COLO668 (cell line): ENCODE measurements around the gene MAGI1.

ENCODE experiments used
- DNase-seq: peaks from one replicate; lab custom pipeline; 2025; ENCODE audit not compliant: unreplicated experiment; lab: John Stamatoyannopoulos, UW

The MAGI1 gene

DNA sequence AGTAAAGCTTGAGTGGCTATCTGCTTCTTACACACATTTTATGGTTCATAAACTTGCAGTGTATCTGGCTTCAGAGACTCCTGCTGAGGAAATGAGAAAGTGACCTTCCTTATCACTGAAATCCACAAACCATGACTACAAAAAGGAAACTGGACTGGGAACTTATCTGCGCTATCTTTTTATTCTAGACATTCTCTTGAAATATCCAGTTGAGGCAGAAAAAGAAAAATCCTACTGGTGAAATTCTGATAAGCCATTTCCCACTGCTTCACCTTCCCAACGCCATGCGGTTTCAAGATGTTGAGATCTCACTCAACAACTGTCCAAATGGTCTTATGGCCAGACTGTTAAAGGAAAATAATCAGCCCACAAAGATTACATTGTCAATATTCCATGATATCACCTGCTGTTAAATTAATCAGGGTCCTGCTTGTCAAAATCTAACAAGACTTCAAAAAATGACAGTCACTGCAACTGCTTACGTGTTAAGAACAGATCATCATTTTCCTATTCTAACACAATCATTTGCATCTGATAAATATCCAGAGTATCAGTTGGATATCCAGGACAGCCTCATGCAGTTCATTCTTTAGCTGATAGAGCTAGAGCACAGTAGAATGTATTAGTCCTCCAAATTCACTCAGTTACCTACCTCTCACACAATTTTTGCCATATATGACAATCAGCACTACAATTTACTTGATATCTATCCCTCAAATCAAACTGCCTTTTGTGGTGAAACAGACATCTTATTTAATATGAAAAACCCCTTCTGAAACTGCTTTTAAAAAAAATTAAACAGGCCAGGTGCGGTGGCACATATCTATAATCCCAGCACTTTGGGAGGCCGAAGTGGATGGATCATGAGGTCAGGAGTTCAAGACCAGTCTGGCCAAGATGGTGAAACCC, 538.1 kb downstream of the MAGI1 start:
- no peak for DNase-seq

DNA sequence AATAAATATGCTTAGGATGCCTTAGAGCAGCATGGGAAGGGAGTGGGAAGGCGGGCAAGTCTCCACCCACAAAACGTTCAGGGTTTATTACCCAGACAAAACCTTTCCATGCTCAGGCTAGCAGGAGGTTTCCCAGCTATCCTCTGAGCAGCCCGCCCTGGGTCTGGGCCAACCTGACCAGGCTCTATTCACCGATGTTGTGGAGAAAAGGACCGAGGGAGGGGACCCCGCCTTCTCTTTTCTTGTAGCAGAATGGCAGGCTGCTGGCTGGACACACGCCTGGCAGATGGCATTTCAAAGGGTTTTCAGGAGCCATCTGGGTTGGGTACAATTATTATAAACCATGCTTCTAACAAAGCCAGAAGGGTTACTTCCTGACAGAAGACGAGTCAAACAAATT, 540.9 kb downstream of the MAGI1 start:
- no peak for DNase-seq

DNA sequence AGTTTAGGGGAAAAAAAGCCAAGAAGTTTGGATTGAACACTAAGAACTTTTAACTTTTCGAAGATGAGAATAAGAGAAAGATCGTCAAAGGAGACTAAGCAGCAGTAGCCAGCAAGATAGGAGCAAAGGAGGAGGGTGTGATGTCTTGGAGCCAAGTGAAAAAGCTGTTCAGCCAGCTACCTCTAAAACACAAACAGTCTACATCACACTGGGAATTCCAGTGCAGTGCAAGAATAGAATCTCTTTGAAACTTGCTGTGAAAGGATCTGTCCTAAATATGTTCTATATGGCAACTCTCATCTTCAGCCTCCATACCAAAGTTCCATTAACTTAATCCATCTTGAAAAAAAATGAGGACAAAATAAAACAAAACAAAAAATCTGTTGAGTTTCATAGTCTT, 541.5 kb downstream of the MAGI1 start:
- no peak for DNase-seq

DNA sequence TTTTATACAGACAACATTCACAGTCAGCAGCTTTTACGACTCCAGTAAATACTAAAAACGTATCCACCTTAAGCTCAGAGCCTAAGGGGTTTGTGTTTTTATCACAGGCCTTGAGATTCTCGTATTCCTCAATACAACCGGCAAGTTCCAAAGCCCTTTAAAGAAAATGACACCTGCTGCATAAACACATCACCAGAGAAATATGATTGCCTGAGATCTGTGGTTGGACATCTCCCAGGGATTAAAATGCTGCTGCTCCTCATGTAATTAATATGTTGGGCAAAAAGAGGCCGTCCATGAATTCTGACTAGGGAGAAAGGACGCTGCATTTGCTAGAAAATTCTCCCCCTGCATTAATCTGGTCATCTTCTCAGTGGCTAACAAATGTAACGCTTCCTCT, 544.8 kb downstream of the MAGI1 start:
- no peak for DNase-seq

DNA sequence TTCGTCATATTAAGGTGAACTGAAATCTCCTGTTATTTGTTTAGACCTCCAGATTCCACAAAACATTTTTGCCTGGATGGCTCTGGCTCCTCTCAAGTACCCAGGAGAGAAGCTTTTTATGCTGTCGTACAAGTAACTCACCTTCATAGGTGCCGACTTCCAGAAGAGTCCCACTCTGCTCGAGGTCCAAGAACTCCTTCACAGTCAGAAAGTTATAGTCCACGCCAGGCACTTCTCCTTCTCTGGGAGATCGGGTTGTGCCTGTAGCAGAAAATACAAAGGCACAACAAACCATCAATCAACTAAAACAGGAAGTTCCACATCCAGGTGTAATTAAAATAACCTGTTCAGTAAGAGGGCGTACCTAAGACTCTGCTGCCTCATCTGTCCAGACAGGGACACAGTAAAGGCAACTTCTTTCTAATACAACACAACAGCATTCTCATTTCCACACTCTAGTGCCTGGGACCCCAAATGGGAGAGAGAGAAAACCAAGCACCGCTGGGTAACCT, 545.3 kb downstream of the MAGI1 start:
- no peak for DNase-seq

DNA sequence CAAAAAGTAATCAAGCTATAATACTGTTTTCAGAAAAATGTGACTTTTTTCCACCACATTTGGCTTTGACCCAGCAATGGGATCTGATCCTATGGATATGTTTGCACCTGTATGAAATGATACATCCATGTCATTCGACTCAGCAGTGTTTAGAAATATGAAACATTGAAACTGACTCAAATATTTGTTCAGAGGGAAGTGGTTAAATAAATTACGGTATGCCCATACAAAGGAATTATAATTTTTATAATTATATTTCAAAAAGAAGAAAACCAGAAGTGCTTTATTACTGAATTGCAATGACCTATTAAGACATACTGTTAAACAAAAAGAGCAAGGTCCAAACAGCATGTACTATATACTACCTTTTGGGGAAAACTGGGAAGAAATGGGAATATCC, 546.5 kb downstream of the MAGI1 start:
- no peak for DNase-seq

DNA sequence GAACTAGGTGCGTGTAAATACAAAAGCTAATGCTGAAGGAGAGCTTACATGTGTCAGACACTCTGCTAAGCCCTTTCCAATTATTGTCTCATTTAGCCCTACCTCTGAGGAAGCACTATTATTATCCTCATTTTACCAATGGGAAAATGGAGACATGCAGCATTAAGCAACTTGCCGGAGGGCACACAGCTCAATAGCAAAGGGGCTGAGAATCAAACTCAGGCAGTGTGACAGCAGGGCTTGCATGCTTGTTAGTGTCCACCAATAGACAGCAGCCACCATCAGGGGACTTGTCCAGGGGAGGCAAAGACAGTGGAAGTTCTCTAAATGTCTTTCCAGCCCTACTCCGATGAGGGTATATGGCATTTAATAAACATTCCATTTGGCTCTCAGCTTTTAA, 548.6 kb downstream of the MAGI1 start:
- no peak for DNase-seq

DNA sequence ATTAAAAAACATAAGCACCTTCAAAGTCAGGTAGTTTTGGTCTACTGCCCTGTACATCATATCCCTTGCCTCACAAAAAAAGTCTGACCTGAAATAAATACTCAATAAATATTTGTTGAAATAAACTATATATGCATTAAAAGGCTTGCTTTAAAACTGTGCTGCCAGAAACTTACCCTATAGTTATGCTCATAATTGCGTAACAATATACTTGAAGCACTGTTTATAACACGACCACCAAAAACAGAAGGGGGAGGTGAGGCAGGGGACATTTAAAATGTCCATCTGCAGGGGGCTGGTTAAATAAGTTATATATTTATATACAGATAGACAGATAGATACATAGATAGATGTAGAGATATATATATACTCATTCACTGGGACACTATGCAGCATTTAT, 549.5 kb downstream of the MAGI1 start:
- DNase-seq = no peak

DNA sequence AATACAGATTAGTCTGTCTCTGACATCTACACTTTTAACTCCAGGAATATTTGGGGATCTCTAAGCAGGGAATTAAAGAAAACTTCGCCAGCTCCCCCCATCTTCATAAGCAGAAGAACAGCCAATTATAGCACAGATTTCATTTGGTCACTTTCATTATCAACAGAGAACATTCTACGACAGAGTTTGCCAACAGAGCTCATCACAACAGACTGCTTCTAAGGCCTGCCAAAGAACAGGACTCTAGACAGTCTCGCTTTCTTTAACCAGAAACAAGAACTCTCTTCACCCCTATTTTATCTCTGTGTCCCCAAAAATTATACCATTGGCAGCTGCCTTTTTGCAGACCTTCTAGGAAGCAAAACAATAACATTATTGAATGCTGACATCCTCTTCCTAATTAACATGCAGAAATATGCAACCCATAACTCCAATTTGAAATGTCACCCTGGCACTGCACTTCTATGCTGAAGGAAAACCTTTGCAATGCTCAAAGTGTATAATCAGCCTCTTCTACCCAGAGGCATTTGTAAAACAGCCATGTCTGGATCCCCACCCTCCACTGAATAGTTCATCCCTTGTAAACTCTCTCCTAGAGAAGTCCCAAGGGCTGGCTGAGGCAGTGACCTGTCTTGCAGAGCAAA, 552.8 kb downstream of the MAGI1 start:
- DNase-seq = no peak

DNA sequence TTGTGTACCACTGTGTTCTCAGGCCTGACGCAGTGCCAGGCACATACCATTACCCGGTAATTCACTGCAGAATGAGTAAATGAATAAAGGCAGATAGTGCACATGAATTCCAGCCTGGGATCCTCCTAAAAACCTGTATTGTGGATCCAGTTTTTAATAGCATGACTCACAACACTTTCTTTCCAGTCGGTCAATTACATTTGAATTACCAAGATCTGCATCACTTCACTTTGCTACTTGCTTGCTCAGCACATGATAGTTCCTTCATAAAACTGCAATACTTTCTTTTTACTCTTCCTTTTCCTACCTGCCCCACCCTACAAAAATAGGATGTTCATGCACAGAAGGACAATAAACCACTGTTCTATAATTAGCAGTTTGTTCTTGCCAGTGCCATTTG, 553.8 kb downstream of the MAGI1 start:
- DNase-seq = no peak

DNA sequence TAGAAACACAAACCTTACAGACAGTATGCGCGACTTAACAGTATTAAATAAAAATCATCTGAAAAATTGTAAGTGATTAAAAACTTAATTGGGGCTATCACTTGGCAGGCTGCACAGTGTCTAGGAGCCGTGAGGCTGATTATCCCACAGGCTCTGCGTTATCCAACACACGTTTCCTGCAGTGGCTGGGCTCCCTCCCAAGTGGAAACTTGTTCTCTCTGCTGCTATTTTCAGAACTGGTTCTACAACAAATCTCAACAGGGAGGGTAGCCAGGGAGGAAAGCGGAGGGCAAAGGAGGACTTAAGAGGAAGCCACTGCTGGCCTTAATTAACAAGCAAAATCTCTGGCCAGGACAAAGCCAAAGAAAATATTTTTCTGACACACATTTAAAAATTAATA, 555.2 kb downstream of the MAGI1 start:
- no peak for DNase-seq

DNA sequence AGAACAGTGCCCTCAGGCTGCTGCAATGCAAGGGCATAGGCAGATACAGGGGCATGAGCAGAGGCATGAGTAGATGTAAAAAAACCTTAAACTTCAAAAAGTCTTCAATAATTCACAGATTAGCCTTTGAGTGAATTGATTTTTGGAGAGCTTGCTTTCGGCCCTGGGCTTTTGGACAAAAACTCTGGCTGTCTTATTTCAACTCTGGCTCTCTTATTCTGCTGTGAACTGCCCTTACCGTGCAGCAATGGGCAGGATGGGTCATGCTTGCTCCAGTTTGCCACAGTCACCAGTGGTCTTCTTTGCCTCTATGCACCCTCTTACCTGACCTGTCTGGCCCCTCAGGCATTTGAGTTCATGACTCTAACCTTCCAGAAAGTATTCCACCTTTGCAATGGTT, 555.7 kb downstream of the MAGI1 start:
- no peak for DNase-seq

DNA sequence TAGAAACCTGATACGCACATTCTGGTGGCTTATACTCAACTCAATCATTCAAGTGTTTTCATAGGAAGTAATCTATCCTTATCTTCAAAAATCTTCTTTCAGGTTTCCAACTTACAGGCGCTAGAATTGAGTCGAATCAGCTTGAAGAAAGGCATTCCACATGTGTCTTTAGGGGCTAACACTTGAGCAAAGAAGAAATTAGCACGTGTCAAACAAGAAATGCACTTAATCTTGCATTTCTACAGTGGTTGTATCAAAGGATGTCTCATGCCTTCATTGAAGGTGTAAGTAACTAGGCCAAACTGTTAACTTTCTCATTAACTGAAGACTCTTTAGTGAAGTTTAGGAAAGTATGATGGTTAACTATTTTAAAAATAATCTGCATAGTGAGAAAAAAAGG, 557.6 kb downstream of the MAGI1 start:
- no peak for DNase-seq

DNA sequence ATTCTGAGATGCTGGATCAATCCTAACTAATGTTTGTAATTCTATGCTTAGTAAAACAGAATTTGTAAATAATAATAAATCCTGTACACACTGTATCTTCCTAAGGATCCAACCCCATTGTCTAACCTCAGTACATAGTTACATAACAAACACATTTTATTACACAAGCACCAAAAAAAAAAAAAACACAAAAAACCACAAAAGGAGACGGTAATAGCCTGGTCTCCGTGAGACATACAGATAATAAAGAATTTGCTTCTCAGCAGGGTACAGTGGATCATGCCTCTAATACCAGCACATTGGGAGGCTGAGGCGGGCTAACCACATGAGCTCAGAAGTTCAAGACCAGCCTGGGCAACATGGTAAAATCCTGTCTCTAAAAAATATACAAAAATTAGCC, 558.7 kb downstream of the MAGI1 start:
- DNase-seq = no peak

DNA sequence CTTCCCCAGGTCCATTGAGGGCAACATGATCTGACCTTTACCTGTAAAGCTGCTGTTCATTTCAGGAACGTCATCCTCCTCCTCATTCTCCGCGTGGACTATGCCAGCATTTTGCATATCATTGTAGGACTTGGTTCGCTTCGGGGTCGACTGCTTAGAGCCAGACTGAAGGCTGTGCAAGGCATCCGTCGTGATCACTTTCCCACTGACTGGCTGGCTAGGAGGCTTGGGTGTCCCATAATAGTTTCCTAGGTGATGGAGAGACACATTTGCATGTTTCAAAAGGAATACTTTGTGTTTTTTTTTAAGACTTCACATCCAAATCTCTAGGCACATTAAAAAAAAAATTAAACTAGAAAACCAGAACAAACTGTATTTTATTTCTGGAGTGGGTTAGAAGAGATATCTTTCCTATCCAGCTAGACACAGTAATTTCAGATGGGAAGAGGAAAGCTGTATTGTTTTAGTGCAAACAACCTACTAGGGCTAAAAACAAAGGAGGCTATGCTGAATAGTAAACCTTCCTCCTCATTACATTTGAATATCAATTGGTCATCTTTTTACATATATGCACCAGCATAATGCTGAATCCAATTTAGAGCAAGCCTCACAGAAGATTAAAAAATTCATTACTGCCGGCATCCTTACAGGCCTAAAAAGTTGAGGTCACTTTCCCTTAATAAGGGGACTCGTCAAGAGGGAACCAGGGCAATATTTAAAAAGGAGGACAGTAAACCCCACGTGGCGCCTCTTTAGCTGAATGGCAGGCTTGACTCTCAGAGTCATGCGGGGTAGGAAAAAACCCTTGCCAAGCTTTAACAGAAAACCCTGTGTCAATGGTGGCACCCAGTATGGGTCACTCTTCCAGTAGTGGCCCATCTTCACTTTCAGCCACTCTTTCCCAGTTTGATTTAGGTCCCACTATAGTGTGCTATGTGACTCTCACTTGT, 559.9 kb downstream of the MAGI1 start:
- DNase-seq = no peak

DNA sequence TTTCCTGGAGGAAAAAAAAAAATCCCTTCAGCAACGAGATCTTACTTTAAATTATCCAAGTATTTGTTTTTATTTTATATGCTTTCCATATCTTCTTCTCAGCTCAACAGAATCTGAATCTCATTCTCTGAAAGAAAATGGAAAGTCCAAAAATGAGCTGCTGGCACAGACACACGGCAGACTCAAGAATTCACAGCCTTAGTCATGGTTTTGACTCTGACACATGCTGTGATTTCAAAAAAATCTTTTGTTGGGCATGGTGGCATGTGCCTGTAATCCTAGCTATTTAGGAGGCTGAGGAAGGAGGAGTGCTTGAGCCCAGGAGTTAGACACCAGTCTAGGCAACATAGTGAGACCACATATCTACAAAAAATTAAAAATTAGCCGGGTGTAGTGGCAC, 565.0 kb downstream of the MAGI1 start:
- DNase-seq = no peak

DNA sequence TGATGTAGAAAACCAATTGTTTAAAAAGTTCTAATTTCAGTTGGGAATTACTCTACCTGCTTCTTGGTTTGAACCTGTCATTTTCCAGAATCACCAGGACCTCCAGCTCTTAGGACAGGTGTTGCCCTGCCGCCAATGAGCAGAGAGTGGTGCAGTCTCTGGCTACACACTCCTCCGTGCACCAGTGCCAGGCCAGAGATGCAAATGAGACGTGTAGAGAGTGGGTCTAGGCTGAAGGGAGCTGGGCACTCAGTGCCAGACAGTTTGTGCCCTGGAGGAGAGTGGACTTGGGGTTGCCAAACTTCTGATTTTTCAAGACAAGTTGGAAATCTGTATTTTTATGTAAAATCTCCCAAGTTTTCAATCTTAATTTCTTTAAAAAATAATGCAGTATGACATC, 566.2 kb downstream of the MAGI1 start:
- no peak for DNase-seq

DNA sequence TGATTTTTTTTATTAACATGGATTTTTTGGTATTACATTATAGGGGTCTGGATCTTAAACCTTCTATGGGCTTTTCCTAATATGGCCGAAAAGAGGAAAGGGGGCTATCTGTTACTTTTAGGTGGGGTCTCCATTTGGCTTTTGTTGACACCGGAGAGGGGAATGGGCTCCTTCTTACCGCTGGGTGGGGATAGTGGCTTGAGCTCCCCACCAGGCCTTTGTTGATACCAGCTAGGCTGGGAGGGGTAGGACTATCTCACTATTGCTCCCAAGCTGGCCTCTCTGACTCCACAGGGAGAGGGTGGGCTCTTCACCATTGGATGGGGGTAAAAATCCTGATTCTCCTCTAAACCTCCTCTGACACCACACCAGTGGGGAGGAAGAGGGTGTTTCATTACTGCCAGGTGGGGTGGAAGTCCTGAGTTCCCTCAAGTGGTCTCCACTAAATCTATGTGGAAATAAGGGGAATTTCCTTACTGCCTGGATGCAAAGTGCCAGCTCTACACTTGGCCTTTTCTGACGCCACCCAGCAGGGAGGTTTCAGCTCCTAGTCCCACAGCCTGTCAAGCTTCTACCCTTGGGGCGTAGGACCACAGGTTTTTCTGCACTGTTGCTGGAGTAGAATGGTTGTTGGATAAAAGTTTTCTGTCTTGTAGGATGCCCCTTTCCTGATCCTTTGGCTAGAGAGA, 572.3 kb downstream of the MAGI1 start:
- DNase-seq = no peak

DNA sequence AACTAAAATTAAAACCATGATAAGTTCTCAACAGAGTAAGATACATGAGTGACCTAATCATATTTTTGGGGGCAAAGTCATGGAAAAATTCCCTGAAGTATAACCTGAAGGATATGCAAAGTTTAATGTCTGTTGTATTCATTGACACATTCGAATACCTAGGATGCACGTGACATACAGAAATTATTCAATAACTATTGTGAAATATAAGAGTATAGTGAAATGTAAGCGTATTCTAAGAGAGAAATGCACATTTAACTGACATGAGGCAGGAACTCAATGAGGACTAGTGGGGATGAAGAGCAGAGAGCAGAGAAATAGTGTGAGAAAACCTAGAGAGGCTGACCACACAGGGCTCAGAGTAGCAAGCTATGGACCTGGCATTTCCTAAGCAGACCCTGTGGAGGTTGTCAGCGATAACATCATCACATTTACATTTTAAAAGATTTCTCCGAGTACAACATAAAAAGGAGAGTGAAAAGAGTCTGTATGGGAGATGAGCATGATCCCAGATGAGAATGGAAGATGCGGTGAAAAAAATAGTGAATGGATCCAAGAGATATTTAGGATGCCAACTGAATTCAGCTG, 588.8 kb downstream of the MAGI1 start:
- no peak for DNase-seq

DNA sequence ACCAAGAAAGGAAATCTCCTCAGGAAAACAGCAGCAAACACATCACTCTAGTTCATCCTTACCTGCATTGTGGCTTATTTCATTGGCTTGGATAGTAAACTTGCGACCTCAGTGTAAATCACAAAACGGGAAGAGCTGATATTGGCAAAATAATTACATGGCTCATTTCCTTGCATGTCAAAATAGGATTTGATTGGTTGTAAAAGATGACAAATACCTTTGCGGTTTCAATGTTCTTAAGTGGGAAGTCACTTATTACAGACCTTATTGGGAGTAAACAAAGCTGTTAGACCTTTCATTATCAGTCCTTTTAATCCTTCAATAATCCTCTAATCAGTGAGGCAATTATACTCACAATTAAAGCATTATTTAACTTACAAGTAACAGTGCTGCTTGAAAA, 590.6 kb downstream of the MAGI1 start:
- no peak for DNase-seq
